Left ventricle myocardium inferior (tissue), 1 donor: ENCODE measurements around the gene AP3M1. TPM values are rescaled to one million over a fixed set of nuclear protein-coding genes. Genes with fewer than 3 reads are reported as not detected.

Experiments used
- DNase-seq: peaks from one replicate; pipeline ENCODE4 v3.0.0-alpha.2; 2020
- H3K27ac ChIP-seq: fragments of 200-600 bp; replicated peaks from 2 replicates; pipeline ENCODE4 v1.8.0; 2021
- H3K27me3 ChIP-seq: fragments of 200-600 bp; 2 replicates; pipeline ENCODE4 v1.8.0; 2021; ENCODE audit warnings: low read depth
- H3K36me3 ChIP-seq: fragments of 200-600 bp; 2 replicates; pipeline ENCODE4 v1.8.0; 2021
- H3K4me1 ChIP-seq: fragments of 200-600 bp; 2 replicates; pipeline ENCODE4 v1.8.0; 2021
- H3K4me3 ChIP-seq: fragments of 200-600 bp; 2 replicates; pipeline ENCODE4 v1.8.0; 2021; ENCODE audit warnings: mild to moderate bottlenecking, moderate library complexity
- H3K9me3 ChIP-seq: fragments of 200-600 bp; replicated peaks from 2 replicates; pipeline ENCODE4 v1.8.0; 2021
- CTCF ChIP-seq: fragments of 200-600 bp; IDR thresholded peaks from 2 replicates; pipeline ENCODE4 v1.8.0; 2021; ENCODE audit warnings: antibody characterized with exemption, mild to moderate bottlenecking, borderline replicate concordance
- intact Hi-C: fragments of 100-400 bp; cut with micrococcal nuclease; formaldehyde crosslinking; loops from one replicate; pipeline ENCODE4 v1.11.0; 2022
- total RNA-seq: library from RNA; stranded (reverse); fragmentation: NEBNext Ultra II Directional; extraction: Animal tissue kit (Norgen Biotek cat#: 25700); gene quantifications from one replicate; pipeline ENCODE4 v1.2.1, GENCODE V29; 2021
- donor health status: DM: no; HTN: yes; CAD: no; lungs with severe emphysema.

The AP3M1 gene
- total RNA-seq, 1 donor from 2014 or later = 30.6 TPM

GRCh38 chr10:74160013-74160412 lies 9.4 kb upstream of the AP3M1 start:
- peaks cover 40% of the 10 kb centered on the region for H3K4me1 ChIP-seq
- no peak for DNase-seq
- no peaks in the 10 kb centered on the region for H3K27me3 ChIP-seq
- intact Hi-C loops = no loop called here
- no peaks in the 10 kb centered on the region for H3K9me3 ChIP-seq
- TF ChIP-seq CTCF = no peak
- H3K27ac ChIP-seq = no peak overlapping the region
- no peak overlapping the region for H3K4me3 ChIP-seq
- no peaks in the 10 kb centered on the region for H3K36me3 ChIP-seq

DNA sequence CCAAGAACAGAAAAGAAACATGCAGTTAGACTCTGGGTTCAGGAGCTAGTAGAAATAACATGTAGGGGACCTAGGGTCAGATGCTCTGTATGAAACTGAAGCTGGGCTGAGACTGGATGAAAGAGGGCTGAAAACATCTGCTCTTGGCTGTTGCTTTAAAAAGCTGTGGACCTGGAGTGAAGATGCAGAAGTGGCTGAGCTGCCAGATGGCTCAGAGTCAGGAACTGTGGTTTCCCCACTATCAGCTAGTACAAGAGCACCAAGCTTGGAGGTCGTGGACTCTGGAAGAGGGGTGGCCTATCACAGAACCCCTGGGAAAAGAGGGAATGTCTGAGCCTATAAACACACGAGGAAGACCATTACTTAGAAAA lies 6.3 kb upstream of the AP3M1 start:
- H3K27me3 ChIP-seq = no peaks in the 10 kb centered on the region
- TF ChIP-seq CTCF = no peak
- H3K9me3 ChIP-seq = no peaks in the 10 kb centered on the region
- H3K27ac ChIP-seq = peak overlapping the region; percentile 68
- DNase-seq = peak; percentile 68
- intact Hi-C loops = no loop called here
- H3K36me3 ChIP-seq = no peaks in the 10 kb centered on the region
- no peak overlapping the region for H3K4me3 ChIP-seq
- H3K4me1 ChIP-seq = peaks cover 64% of the 10 kb centered on the region

DNA sequence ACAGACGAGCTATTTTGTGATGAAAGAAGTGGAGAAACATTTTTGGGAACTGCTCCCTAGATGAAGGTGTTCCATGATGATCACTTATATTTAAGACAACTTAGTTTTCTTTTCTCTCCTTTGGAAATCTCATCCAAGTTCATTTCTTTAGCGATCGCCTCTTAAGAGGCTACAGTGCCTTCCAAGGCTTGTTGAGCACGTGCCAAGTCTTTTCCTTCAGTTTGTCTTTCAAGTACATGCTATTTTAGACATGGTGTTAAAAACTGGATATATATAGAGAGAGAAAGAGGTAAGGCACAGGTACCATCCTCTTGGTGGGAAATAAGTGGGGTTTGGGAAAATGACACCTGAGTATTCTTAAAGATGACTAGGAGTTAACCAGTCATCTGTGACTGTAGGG lies 3.0 kb upstream of the AP3M1 start:
- no peak for DNase-seq
- H3K4me3 ChIP-seq = peak overlapping the region; percentile 80
- peak overlapping the region; percentile 94 for H3K27ac ChIP-seq
- H3K9me3 ChIP-seq = no peaks in the 10 kb centered on the region
- no peaks in the 10 kb centered on the region for H3K27me3 ChIP-seq
- TF ChIP-seq CTCF = no peak
- peaks cover 83% of the 10 kb centered on the region for H3K4me1 ChIP-seq
- H3K36me3 ChIP-seq = no peaks in the 10 kb centered on the region
- intact Hi-C loops = no loop called here

DNA sequence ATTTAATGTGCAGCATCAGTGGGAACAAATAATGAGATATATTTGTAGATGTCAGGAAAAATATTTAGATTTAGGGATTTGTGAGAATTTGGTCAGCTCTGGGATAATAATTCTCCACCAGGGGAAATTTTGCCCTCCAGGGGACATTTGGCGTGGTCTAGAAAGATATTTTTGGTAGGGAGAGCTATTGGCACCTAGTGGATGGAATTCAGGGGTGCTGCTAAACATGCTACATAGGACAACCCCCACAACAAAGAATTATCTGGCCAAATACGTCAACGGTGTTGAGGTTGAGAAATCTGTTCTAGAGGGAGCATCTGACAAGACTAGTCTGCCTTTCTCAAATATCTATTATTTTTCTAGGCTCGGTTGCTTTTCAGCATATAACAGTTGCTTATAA lies 2.5 kb upstream of the AP3M1 start:
- H3K4me3 ChIP-seq = peak overlapping the region; percentile 80
- intact Hi-C loops = no loop called here
- no peaks in the 10 kb centered on the region for H3K36me3 ChIP-seq
- H3K27me3 ChIP-seq = no peaks in the 10 kb centered on the region
- peak; percentile 66 for TF ChIP-seq CTCF
- H3K4me1 ChIP-seq = peaks cover 86% of the 10 kb centered on the region
- peak overlapping the region; percentile 94 for H3K27ac ChIP-seq
- DNase-seq = no peak
- H3K9me3 ChIP-seq = no peaks in the 10 kb centered on the region

GRCh38 chr10:74151879-74152722 lies 1.5 kb upstream of the AP3M1 start:
- Histone ChIP-seq H3K4me3 (peak overlapping the region; percentile 80), H3K9me3 (no peaks in the 10 kb centered on the region), H3K4me1 (peaks cover 76% of the 10 kb centered on the region), H3K27ac (peak overlapping the region; percentile 94), H3K27me3 (no peaks in the 10 kb centered on the region), H3K36me3 (no peaks in the 10 kb centered on the region)
- intact Hi-C loops = no loop called here
- no peak for DNase-seq
- no peak for TF ChIP-seq CTCF
